ENCODE measurements around the gene RORB.

Gene RORB

GRCh38 chr9:74639112-74639511, 142.0 kb downstream of the RORB start:
- no peak for DNase-seq (ENCODE audit: low spot score)
- TF ChIP-seq, protein P1, sequence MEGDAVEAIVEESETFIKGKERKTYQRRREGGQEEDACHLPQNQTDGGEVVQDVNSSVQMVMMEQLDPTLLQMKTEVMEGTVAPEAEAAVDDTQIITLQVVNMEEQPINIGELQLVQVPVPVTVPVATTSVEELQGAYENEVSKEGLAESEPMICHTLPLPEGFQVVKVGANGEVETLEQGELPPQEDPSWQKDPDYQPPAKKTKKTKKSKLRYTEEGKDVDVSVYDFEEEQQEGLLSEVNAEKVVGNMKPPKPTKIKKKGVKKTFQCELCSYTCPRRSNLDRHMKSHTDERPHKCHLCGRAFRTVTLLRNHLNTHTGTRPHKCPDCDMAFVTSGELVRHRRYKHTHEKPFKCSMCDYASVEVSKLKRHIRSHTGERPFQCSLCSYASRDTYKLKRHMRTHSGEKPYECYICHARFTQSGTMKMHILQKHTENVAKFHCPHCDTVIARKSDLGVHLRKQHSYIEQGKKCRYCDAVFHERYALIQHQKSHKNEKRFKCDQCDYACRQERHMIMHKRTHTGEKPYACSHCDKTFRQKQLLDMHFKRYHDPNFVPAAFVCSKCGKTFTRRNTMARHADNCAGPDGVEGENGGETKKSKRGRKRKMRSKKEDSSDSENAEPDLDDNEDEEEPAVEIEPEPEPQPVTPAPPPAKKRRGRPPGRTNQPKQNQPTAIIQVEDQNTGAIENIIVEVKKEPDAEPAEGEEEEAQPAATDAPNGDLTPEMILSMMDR (IDR thresholded peaks at IDR 0.05; ENCODE audit: borderline replicate concordance, control extremely low read depth, extremely low read depth, insufficient read depth, missing control alignments) = no peak
- in situ Hi-C loops (cut with MboI; ENCODE audit: low sequenced_read_pairs, unreplicated experiment) = no loop called here

DNA sequence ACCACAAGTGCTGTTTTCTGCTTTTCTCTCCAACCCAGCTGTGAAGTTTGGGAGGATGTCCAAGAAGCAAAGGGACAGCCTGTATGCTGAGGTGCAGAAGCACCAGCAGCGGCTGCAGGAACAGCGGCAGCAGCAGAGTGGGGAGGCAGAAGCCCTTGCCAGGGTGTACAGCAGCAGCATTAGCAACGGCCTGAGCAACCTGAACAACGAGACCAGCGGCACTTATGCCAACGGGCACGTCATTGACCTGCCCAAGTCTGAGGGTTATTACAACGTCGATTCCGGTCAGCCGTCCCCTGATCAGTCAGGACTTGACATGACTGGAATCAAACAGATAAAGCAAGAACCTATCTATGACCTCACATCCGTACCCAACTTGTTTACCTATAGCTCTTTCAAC, 145.2 kb downstream of the RORB start:
- TF ChIP-seq, protein P1 (IDR thresholded peaks at IDR 0.05; ENCODE audit: borderline replicate concordance, control extremely low read depth, extremely low read depth, insufficient read depth, missing control alignments) = no peak
- in situ Hi-C loops (cut with MboI; ENCODE audit: low sequenced_read_pairs, unreplicated experiment) = no loop called here
- DNase-seq (ENCODE audit: low spot score) = no peak

DNA sequence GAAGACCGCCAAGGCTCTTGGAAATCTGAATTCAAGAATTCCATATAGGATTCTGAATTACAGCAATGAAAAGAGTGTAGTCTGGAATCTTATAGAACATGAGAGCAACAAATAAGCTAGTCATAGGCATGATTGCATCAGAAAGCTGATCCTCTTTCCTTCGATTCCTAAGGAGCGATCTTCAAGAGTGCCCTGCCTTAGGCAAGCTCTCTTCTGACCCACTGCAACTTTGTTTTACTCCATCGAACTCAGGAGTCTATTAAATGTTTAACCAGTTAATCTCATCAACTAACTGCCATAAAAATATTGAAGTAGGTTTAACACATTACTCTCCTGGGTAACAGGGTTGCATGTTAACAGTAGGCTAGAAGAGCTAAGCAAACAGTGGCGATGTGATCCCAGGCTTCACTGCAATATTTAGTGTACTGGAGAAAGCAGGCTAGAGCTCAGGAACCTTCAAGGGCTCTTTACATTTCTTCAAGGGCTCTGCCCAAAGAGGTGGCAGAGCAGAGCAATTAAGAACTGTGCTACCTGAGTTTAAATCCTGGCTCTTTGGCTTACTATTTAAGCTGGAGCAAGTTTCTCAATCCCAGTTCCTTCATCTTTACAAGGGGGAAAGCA, 146.3 kb downstream of the RORB start:
- TF ChIP-seq, protein P1 (IDR thresholded peaks at IDR 0.05; ENCODE audit: borderline replicate concordance, control extremely low read depth, extremely low read depth, insufficient read depth, missing control alignments) = no peak
- in situ Hi-C loops (cut with MboI; ENCODE audit: low sequenced_read_pairs, unreplicated experiment) = no loop called here
- DNase-seq (ENCODE audit: low spot score) = no peak

DNA sequence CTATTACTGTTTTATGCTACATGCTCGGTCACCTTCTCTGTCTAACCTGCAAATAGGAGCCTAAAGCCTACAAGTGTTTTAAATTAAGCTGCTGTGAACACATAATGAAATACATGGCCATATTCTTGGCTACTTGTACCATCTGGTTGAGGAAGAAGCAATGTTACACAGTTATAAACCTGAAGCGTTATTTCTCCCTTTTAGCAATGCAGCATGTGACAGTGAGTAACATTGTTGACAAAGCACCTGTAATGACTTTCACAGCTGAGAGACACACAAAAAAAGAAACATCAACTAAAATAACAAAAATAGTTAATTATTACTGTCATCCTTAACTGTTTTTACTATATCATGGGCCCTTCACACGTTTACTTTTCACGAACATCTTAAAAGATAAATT, 146.9 kb downstream of the RORB start:
- DNase-seq (ENCODE audit: low spot score) = no peak
- in situ Hi-C loops (cut with MboI; ENCODE audit: low sequenced_read_pairs, unreplicated experiment) = no loop called here
- TF ChIP-seq, protein P1 (IDR thresholded peaks at IDR 0.05; ENCODE audit: borderline replicate concordance, control extremely low read depth, extremely low read depth, insufficient read depth, missing control alignments) = no peak

GRCh38 chr9:74645007-74645639, 148.0 kb downstream of the RORB start:
- TF ChIP-seq, protein P1 (IDR thresholded peaks at IDR 0.05; ENCODE audit: borderline replicate concordance, control extremely low read depth, extremely low read depth, insufficient read depth, missing control alignments) = peak; percentile 18
- in situ Hi-C loops (cut with MboI; ENCODE audit: low sequenced_read_pairs, unreplicated experiment) = no loop called here
- peak; percentile 12 for DNase-seq (ENCODE audit: low spot score)

DNA sequence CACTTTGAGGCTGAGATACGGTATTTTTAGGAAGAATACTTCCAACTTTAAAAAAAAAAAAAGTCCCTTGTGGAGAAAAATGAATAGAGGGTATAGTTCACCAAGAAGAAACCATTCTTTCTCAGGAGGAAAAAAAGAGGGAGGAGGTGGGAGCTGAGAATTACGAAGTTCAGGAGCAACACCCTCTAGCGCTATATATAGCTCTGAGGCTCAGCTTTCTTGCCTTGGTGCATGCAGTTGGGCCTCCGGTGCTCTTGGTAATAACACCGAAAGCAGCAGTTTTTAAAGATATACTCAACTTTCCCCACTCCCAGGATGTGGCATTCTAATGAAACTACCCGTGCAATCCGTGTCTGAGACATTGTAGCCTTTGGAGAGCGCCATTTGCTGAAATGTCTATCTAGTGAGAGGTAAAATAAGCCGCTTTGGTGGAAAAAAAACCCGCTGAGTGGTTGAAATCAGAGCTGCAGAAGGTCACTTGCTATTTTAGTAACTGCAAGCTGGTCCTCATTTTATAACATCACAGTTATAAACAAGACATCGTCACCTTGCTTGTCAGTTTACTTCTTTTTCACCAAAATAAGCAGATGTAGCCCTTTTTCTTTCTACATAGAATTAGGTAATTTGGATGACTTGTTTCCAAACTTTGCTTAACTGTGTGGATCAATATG, 156.4 kb downstream of the RORB start:
- in situ Hi-C loops (cut with MboI; ENCODE audit: low sequenced_read_pairs, unreplicated experiment) = no loop called here
- TF ChIP-seq, protein P1 (IDR thresholded peaks at IDR 0.05; ENCODE audit: borderline replicate concordance, control extremely low read depth, extremely low read depth, insufficient read depth, missing control alignments) = no peak
- no peak for DNase-seq (ENCODE audit: low spot score)
